ENCODE results near the gene DDX39B. TPM values are rescaled to one million over a fixed set of nuclear protein-coding genes. Genes with fewer than 3 reads are reported as not detected.

The DDX39B gene
- total RNA-seq, 6 donors from 2014 or later: 201 to 541 (median 270) TPM

GRCh38 chr6:31574106-31575061 is 32.6 kb upstream of the DDX39B start:
- Histone ChIP-seq H3K27ac (peak overlapping the region in 2 of 4 donors; percentile 8 to 81), H3K4me3 (no peak overlapping the region)

GRCh38 chr6:31573239-31574105 is 31.7 kb upstream of the DDX39B start:
- Histone ChIP-seq H3K27me3 (no peaks in the 10 kb centered on the region), H3K27ac (peak overlapping the region in 1 of 4 donors; percentile 6), H3K4me1 (peaks cover 0 to 7% (median 0%) of the 10 kb centered on the region in 4 donors), H3K9me3 (no peaks in the 10 kb centered on the region), H3K4me3 (no peak overlapping the region), H3K36me3 (no peaks in the 10 kb centered on the region)
- ATAC-seq (ENCODE audit: low FRiP score in 2 of 2): no peak
- no peak for DNase-seq
- TF ChIP-seq EP300 (IDR thresholded peaks at IDR 0.05) (no peak), POLR2AphosphoS5 (IDR thresholded peaks at IDR 0.05) (no peak), POLR2A (IDR thresholded peaks at IDR 0.05) (no peak), CTCF (IDR thresholded peaks at IDR 0.05) (no peak)
- WGBS, 2 donors: 88 to 94% methylated on average over 9 of the region's 9 CpGs

More at GRCh38 chr6:31574106-31575061, 32.6 kb upstream of the DDX39B start:
- Histone ChIP-seq H3K36me3 (no peaks in the 10 kb centered on the region), H3K27me3 (no peaks in the 10 kb centered on the region), H3K4me1 (peaks cover 0 to 7% (median 0%) of the 10 kb centered on the region in 4 donors), H3K9me3 (no peaks in the 10 kb centered on the region)
- DNase-seq: no peak
- TF ChIP-seq POLR2AphosphoS5 (IDR thresholded peaks at IDR 0.05) (no peak), CTCF (IDR thresholded peaks at IDR 0.05) (no peak), POLR2A (IDR thresholded peaks at IDR 0.05) (no peak), EP300 (IDR thresholded peaks at IDR 0.05) (no peak)
- 83 to 87% methylated on average over 14 of the region's 14 CpGs for WGBS, 2 donors
- ATAC-seq (ENCODE audit: low FRiP score in 2 of 2): no peak

GRCh38 chr6:31572041-31572911 is 30.5 kb upstream of the DDX39B start, which contains the start of gene LTA:
TSS of gene LTA (plus strand) at chr6:31572289. CDS start at chr6:31572743, 454 bp downstream.
- H3K36me3 ChIP-seq: no peaks in the 10 kb centered on the region
- no peaks in the 10 kb centered on the region for H3K9me3 ChIP-seq
- TF ChIP-seq CTCF (IDR thresholded peaks at IDR 0.05) (no peak), EP300 (IDR thresholded peaks at IDR 0.05) (no peak), POLR2A (IDR thresholded peaks at IDR 0.05) (no peak), POLR2AphosphoS5 (IDR thresholded peaks at IDR 0.05) (no peak)
- DNase-seq (peak in 1 of 2 donors; percentile 77), ATAC-seq (ENCODE audit: low FRiP score in 2 of 2) (peak in 1 of 2 donors; percentile 15)
- peak within 1 kb of the TSS in 3 of 4 donors; percentile 7 to 22 (median 19) for H3K4me3 ChIP-seq
- no peaks in the 10 kb centered on the region for H3K27me3 ChIP-seq
- 82 to 86% methylated on average over 26 to 27 of the region's 27 CpGs for WGBS, 2 donors
- peaks cover 0 to 4% (median 1%) of the 10 kb centered on the region in 4 donors for H3K4me1 ChIP-seq
- peak within 1 kb of the TSS in 2 of 4 donors; percentile 52 to 58 for H3K27ac ChIP-seq

- Histone ChIP-seq H3K27me3 (no peaks in the 10 kb centered on the region), H3K27ac (no peak overlapping the region), H3K4me1 (peaks cover 0 to 3% (median 0%) of the 10 kb centered on the region in 4 donors), H3K4me3 (no peak overlapping the region), H3K9me3 (no peaks in the 10 kb centered on the region), H3K36me3 (no peaks in the 10 kb centered on the region)
- ATAC-seq (ENCODE audit: low FRiP score in 2 of 2) (no peak), DNase-seq (no peak)
- 31 to 68% methylated on average over 1 of the region's 1 CpG for WGBS, 2 donors
- TF ChIP-seq EP300 (IDR thresholded peaks at IDR 0.05) (no peak), POLR2A (IDR thresholded peaks at IDR 0.05) (no peak), POLR2AphosphoS5 (IDR thresholded peaks at IDR 0.05) (no peak), CTCF (IDR thresholded peaks at IDR 0.05) (no peak)
Measured at GRCh38 chr6:31569861-31570536, 28.2 kb upstream of the DDX39B start.
